GM12864 (cell line): Measurements from ENCODE around the gene MAN1B1.
A peak's percentile ranks its signal among the peaks of the same experiment; 100 is the strongest.

Experiments
- DNase-seq: peaks from one replicate; pipeline ENCODE4 v3.0.0-alpha.2; 2011; ENCODE audit warnings: low read depth
- H3K4me3 ChIP-seq: 2 replicates; pipeline ENCODE4 v1.5.1; 2011; ENCODE audit warnings: mild to moderate bottlenecking, low read depth, low read length, control low read depth
- CTCF ChIP-seq: IDR thresholded peaks from 2 replicates; pipeline ENCODE4 v1.5.1; 2011; ENCODE audit warnings: low read depth, mild to moderate bottlenecking, moderate library complexity, low read length, control low read depth, inconsistent platforms; ENCODE audit errors: missing control alignments

The MAN1B1 gene

GRCh38 chr9:137048655-137049543 is 37.9 kb upstream of the MAN1B1 start:
- no peak for TF ChIP-seq CTCF
- no peak for DNase-seq

DNA sequence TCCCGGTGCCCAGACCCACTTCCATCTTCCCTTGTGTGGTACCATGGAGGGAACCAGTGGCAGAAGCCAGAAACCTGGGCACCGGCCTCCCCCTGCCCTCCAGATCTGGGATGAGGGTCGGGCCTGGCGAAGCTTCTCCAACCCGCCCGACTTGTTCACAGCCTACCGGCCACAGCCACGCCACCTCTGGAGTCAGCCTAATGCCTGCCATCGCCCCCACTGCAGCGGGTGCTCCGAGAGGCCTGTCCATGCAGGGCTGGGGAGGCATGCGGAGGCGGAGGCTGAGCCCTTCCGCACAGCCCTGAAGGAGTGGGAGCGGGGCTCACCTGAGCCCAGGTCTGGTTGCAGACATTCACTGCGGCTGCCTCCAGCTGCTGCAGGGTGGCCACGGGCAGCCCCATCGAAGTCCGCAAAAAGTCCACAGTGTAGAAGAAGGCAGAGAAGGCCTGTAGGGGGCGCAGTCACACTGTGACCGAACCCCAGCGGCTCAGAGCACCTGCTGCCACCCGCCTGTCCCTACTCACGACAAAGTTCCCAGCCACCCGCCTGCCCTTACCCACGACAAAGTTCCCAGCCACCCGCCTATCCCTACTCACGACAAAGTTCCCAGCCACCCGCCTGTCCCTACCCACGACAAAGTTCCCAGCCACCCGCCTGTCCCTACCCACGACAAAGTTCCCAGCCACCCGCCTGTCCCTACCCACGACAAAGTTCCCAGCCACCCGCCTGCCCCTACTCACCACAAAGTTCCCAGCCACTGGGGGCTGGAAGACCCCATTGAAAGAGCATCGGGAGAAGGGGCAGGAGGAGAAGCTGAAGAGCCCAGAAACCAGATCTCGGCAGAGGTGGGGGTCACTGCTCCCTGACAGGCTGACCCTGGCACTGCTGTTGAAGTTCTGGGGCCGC is 37.0 kb upstream of the MAN1B1 start:
- TF ChIP-seq CTCF: peak; percentile 56
- DNase-seq: no peak

More at GRCh38 chr9:137048655-137049543, 37.9 kb upstream of the MAN1B1 start:
- H3K4me3 ChIP-seq: no peak overlapping the region

GRCh38 chr9:137050570-137050969 is 36.2 kb upstream of the MAN1B1 start:
- TF ChIP-seq CTCF: no peak
- DNase-seq: no peak
- no peak overlapping the region for H3K4me3 ChIP-seq

More for the DNA sequence above, 37.0 kb upstream of the MAN1B1 start:
- H3K4me3 ChIP-seq: no peak overlapping the region

DNA sequence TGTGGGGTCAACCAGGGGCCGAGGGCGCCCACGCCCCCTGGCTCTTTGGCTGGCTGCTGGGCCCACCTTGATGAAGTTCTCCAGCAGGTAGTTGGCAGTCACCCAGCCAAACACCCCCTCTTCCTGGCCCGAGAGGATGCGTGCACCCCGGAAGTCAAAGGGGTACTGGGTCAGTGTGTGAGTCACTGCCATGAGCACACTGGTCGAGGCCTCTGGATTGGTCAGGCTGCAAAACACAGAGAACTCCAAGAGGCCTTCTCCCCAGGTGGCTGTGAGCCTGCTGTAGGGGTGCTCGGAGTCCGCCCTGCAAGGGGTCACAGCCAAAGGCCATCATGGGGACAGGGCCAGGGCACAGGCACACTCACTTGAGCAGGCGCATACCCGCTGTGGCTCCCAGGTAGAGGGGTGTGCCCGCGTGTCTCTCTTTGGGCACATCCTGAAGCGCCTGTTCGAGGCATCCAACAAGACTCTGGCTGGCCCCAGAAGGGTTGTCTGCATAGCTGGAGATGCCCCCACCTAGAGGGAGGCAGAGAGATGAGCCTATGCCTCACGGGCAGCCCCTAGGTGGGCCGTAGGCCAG is 35.5 kb upstream of the MAN1B1 start:
- TF ChIP-seq CTCF: no peak
- H3K4me3 ChIP-seq: no peak overlapping the region
- no peak for DNase-seq

GRCh38 chr9:137052293-137052692 is 34.5 kb upstream of the MAN1B1 start:
- no peak overlapping the region for H3K4me3 ChIP-seq
- DNase-seq: no peak
- no peak for TF ChIP-seq CTCF

DNA sequence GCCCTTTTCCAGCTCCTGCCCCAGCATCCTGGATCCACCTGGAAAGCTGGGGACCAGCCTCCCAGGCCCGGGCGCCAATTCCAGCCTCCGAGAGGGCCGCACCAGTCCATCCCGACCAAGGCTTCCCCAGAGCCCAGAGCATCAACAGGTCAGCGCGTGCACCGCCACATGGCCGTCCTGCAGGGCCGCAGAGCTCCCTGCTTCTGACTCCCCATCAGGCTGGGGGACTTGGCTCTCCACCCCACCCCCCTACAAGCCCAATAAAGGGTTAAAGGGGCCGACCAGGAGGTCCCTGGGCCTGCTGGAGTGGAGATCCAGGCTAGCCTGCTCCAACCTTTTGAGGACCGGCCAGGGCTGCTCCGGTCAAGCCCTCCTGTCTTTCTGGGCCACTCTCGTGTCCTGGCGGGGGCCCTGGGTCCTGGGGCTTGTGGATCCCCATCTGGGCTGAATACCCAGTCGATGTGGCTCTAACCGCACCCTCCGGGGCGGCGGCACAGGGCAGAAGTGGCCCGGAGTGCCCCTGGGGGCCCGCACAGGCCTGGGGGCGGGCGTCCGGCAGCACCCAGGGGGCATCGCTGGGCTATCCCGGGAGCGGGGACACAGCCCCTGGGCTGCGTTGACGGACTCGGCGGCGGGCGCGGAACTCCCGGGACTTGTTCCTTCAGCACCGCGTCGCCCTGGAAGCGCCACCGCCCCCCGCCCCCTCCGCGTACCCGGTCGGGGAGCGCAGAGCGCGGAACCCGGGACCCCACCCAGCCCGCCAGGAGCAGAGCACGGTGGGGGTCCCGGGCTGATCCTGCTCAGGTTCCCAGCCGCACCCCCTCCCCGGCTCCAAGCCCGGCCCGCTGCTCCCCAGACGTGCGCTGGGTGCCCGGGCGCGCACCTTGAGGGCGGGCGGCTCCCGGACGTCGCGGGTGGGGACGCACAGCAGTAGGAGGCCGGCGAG is 33.5 kb upstream of the MAN1B1 start:
- no peak overlapping the region; the same call in 1 of the 2 replicates for H3K4me3 ChIP-seq
- DNase-seq: no peak
- TF ChIP-seq CTCF: no peak
